Measurements from ENCODE around the gene OR9I1. TPM values are rescaled to one million over a fixed set of nuclear protein-coding genes. Genes with fewer than 3 reads are reported as not detected.

Gene OR9I1, protein sequence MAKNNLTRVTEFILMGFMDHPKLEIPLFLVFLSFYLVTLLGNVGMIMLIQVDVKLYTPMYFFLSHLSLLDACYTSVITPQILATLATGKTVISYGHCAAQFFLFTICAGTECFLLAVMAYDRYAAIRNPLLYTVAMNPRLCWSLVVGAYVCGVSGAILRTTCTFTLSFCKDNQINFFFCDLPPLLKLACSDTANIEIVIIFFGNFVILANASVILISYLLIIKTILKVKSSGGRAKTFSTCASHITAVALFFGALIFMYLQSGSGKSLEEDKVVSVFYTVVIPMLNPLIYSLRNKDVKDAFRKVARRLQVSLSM
- total RNA-seq: not detected in 2 replicates

DNA sequence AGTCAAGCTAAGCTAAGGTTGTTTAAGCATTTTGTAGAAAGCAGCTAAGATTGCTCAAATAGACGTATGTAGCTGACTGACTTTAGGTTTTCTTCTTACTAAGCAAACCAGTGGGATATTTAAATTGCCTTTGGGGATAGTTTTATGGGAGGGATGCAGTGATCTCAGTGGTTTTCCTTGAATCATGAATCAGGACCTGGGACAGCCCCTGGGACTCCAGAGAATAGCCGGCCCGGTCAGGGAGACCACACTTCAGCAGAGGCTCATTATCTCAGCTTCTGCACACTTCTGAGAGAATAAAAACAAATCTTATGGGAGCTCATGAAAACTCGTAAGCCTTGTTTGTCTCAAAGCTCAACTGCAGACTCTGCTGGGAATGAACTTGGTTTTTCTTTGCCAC lies at the start of gene OR9I1:
Gene OR9I1 (minus strand): TSS at position 62 of the 400 bp plus-strand sequence. CDS start 6,086 bp downstream, outside the sequence.
- no peaks in the 10 kb centered on the region for H3K27me3 ChIP-seq (ENCODE audit: control insufficient read depth, insufficient read depth, low read length)
- no peak within 1 kb of the TSS for H3K4me3 ChIP-seq (ENCODE audit: low read depth, low read length)
- no peak for TF ChIP-seq CTCF (IDR thresholded peaks at IDR 0.05; ENCODE audit: insufficient read depth, low read length, poor library complexity, severe bottlenecking)
- H3K36me3 ChIP-seq (ENCODE audit: control insufficient read depth, insufficient read depth, low read length): no peaks in the 10 kb centered on the region
- DNase-seq (ENCODE audit: low read depth): no peak

DNA sequence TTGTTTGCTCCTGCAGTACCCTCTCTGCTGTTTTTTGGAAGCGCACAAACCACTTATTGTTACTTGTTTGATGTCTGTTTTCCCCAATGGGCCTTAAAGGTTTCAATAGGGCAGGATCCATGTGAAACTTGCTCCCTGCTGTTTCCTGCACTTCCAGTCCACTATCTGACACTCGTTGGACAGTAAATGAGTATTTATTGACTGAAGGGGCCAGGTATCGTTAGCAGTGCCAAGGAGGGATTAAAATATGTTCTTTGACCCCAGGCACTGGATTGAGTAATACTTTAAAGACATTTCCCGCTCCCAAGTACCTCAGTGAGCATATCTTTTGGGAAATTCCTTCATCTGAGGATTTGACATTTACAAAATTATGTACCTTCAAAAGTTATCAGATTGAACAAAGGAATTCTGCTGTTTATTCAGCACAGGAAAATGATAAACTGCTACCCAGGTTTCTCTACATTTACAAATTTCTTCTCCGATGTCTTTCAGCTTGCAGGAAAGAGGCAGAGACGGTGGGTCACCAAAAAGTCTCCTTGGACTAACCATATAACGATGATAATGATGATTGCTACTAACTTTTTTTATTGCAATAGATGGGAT lies 40.3 kb upstream of the OR9I1 start:
- TF ChIP-seq CTCF (IDR thresholded peaks at IDR 0.05; ENCODE audit: insufficient read depth, low read length, poor library complexity, severe bottlenecking): no peak
- DNase-seq (ENCODE audit: low read depth): no peak
- Histone ChIP-seq H3K27me3 (ENCODE audit: control insufficient read depth, insufficient read depth, low read length) (no peaks in the 10 kb centered on the region), H3K4me3 (ENCODE audit: low read depth, low read length) (no peak overlapping the region), H3K36me3 (ENCODE audit: control insufficient read depth, insufficient read depth, low read length) (no peaks in the 10 kb centered on the region)

GRCh38 chr11:58164990-58165389 lies 39.7 kb upstream of the OR9I1 start:
- DNase-seq (ENCODE audit: low read depth): no peak
- no peak for TF ChIP-seq CTCF (IDR thresholded peaks at IDR 0.05; ENCODE audit: insufficient read depth, low read length, poor library complexity, severe bottlenecking)
- H3K27me3 ChIP-seq (ENCODE audit: control insufficient read depth, insufficient read depth, low read length): no peaks in the 10 kb centered on the region
- no peak overlapping the region for H3K4me3 ChIP-seq (ENCODE audit: low read depth, low read length)
- H3K36me3 ChIP-seq (ENCODE audit: control insufficient read depth, insufficient read depth, low read length): no peaks in the 10 kb centered on the region

GRCh38 chr11:58164389-58164788 lies 39.1 kb upstream of the OR9I1 start:
- no peaks in the 10 kb centered on the region for H3K27me3 ChIP-seq (ENCODE audit: control insufficient read depth, insufficient read depth, low read length)
- DNase-seq (ENCODE audit: low read depth): no peak
- no peaks in the 10 kb centered on the region for H3K36me3 ChIP-seq (ENCODE audit: control insufficient read depth, insufficient read depth, low read length)
- no peak for TF ChIP-seq CTCF (IDR thresholded peaks at IDR 0.05; ENCODE audit: insufficient read depth, low read length, poor library complexity, severe bottlenecking)
- no peak overlapping the region for H3K4me3 ChIP-seq (ENCODE audit: low read depth, low read length)

DNA sequence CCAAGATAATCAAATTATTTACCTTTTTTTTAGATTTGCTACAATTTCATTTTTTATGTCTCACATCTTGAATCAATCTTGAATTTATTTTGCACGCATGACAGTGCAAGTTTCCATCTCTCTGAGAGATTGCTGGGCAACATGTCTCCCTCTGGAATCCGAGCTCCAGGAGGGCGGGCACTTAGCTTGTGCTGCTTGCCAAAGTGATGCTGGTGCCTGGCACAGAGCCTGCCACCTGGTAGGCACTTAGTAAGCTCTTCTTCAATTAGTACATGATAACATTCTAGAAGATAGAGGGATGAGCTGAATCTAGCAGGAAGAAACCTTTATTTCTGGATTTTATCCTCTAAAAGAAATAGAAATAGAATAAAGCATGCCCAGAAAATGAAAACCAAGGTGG lies 27.5 kb upstream of the OR9I1 start:
- no peak for TF ChIP-seq CTCF (IDR thresholded peaks at IDR 0.05; ENCODE audit: insufficient read depth, low read length, poor library complexity, severe bottlenecking)
- H3K27me3 ChIP-seq (ENCODE audit: control insufficient read depth, insufficient read depth, low read length): no peaks in the 10 kb centered on the region
- no peak overlapping the region for H3K4me3 ChIP-seq (ENCODE audit: low read depth, low read length)
- no peak for DNase-seq (ENCODE audit: low read depth)
- no peaks in the 10 kb centered on the region for H3K36me3 ChIP-seq (ENCODE audit: control insufficient read depth, insufficient read depth, low read length)

Data from kidney epithelial cell (primary cell).